Neural cell (in vitro differentiated cells): ENCODE measurements around the gene PMF1.

Experiments
- EZH2 ChIP-seq: fragments of 200-600, 300-800 bp; shearing (Covaris generic), sonication (generic); IDR thresholded peaks from 2 replicates; pipeline ENCODE4 v1.6.1; 2014; ENCODE audit warnings: antibody characterized with exemption, low read length, borderline replicate concordance, mild to moderate bottlenecking; ENCODE audit not compliant: insufficient read depth, poor library complexity, severe bottlenecking
- POLR2AphosphoS5 ChIP-seq: IDR thresholded peaks from 2 replicates; pipeline ENCODE4 v1.6.1; 2012
- REST ChIP-seq: IDR thresholded peaks from 2 replicates; pipeline ENCODE4 v1.6.1; 2012; ENCODE audit warnings: borderline replicate concordance
- SMC3 ChIP-seq: fragments of 450-650 bp; conservative IDR thresholded peaks from 2 replicates; pipeline ENCODE4 v1.6.1; 2014; ENCODE audit warnings: antibody characterized with exemption, mild to moderate bottlenecking, moderate library complexity; ENCODE audit not compliant: poor library complexity
- TAF1 ChIP-seq: IDR thresholded peaks from 2 replicates; pipeline ENCODE4 v1.6.1; 2012; ENCODE audit warnings: low read depth
- TF ChIP-seq, protein P1 (sequence below): fragments of 450-650 bp; IDR thresholded peaks from 2 replicates; pipeline ENCODE4 v1.5.1; 2014; ENCODE audit warnings: antibody characterized with exemption, mild to moderate bottlenecking, moderate library complexity; ENCODE audit not compliant: poor library complexity, severe bottlenecking

DNA sequence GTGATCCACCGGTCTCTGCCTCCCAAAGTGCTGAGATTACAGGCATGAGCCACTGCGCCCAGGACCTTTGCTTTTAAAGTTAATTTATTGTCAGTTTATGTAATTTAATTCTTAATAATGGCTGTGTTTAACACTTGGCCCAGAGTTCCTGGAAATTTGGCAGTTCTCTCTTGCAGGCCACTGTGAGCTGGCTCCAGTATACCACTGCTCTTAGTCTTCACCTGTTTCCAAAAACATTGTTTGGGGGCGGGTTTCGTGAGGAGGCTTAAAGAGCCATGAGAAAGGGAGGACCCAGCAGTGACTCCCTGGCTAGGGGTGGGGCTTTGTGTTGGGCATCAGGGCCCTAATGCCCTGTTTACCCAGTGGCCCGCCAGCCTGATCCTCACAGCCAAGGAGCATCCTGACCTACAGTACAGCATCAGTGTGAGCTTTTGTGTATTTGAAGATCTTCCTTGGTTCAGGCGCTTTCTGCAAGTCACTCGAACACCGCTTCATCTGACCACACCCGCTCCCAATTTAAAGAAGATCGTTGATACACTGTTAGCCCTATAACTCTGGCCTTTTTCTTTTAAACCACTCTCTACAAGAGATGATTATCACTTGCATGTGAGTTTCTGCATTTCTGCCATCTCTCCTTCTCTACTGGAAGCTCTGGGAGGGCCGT, 17.1 kb downstream of the PMF1 start:
- TF ChIP-seq, protein P1, sequence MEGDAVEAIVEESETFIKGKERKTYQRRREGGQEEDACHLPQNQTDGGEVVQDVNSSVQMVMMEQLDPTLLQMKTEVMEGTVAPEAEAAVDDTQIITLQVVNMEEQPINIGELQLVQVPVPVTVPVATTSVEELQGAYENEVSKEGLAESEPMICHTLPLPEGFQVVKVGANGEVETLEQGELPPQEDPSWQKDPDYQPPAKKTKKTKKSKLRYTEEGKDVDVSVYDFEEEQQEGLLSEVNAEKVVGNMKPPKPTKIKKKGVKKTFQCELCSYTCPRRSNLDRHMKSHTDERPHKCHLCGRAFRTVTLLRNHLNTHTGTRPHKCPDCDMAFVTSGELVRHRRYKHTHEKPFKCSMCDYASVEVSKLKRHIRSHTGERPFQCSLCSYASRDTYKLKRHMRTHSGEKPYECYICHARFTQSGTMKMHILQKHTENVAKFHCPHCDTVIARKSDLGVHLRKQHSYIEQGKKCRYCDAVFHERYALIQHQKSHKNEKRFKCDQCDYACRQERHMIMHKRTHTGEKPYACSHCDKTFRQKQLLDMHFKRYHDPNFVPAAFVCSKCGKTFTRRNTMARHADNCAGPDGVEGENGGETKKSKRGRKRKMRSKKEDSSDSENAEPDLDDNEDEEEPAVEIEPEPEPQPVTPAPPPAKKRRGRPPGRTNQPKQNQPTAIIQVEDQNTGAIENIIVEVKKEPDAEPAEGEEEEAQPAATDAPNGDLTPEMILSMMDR: no peak
- TF ChIP-seq POLR2AphosphoS5 (no peak), TAF1 (no peak), EZH2 (no peak), REST (no peak), SMC3 (no peak)
